ENCODE data around the gene VWA1. TPM values are rescaled to one million over a fixed set of nuclear protein-coding genes. Genes with fewer than 3 reads are reported as not detected.

The VWA1 gene
- total RNA-seq, 1 experiment from 2014 or later, result 858 TPM

- TF ChIP-seq, protein P1, sequence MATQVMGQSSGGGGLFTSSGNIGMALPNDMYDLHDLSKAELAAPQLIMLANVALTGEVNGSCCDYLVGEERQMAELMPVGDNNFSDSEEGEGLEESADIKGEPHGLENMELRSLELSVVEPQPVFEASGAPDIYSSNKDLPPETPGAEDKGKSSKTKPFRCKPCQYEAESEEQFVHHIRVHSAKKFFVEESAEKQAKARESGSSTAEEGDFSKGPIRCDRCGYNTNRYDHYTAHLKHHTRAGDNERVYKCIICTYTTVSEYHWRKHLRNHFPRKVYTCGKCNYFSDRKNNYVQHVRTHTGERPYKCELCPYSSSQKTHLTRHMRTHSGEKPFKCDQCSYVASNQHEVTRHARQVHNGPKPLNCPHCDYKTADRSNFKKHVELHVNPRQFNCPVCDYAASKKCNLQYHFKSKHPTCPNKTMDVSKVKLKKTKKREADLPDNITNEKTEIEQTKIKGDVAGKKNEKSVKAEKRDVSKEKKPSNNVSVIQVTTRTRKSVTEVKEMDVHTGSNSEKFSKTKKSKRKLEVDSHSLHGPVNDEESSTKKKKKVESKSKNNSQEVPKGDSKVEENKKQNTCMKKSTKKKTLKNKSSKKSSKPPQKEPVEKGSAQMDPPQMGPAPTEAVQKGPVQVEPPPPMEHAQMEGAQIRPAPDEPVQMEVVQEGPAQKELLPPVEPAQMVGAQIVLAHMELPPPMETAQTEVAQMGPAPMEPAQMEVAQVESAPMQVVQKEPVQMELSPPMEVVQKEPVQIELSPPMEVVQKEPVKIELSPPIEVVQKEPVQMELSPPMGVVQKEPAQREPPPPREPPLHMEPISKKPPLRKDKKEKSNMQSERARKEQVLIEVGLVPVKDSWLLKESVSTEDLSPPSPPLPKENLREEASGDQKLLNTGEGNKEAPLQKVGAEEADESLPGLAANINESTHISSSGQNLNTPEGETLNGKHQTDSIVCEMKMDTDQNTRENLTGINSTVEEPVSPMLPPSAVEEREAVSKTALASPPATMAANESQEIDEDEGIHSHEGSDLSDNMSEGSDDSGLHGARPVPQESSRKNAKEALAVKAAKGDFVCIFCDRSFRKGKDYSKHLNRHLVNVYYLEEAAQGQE (IDR thresholded peaks at IDR 0.05; ENCODE audit: insufficient read depth in 1 of 2, low read depth in 2 of 2, low read length in 1 of 2), result no peak
- CTCF ChIA-PET, result no interaction called here
- H3K4me1 ChIP-seq (ENCODE audit: control insufficient read depth, insufficient read depth, low read length), result peaks cover 64% of the 10 kb centered on the region
- intact Hi-C loops (cut with micrococcal nuclease; ENCODE audit: unreplicated experiment) (loop anchor here (5.0 kb wide), 1 partner anchor 34 kb away; no protein-coding TSS in a partner anchor), in situ Hi-C loops (cut with HindIII; ENCODE audit: low pct_unique_long_range_greater_than_20kb, low sequenced_read_pairs) (no loop called here)
- no peaks in the 10 kb centered on the region for H3K9me3 ChIP-seq (ENCODE audit: control insufficient read depth, insufficient read depth, low read depth, low read length)
- DNase-seq (ENCODE audit: low read depth, low spot score), result no peak
- H3K4me3 ChIP-seq (ENCODE audit: low read depth in 2 of 2, low read length in 2 of 2), result peak overlapping the region; percentile 76 to 87
- no peak for ATAC-seq
- H3K36me3 ChIP-seq (ENCODE audit: control insufficient read depth, insufficient read depth, low read length), result peaks cover 2% of the 10 kb centered on the region; the same call in 1 of the 2 replicates
- TSS peak; percentile 38 for BruUV-seq (replicated peaks)
- POLR2A ChIA-PET, result interaction anchor here (0.5 kb wide), 1 partner anchor 61 kb away, joined by 3 read pairs; the partner anchor contains the start of gene AURKAIP1
- H3K27me3 ChIP-seq (ENCODE audit: control insufficient read depth, insufficient read depth, low read length), result no peaks in the 10 kb centered on the region
- H3K27ac ChIP-seq (ENCODE audit: low read length), result peak overlapping the region; percentile 94
Observed at GRCh38 chr1:1435911-1436629, 580 bp downstream of the VWA1 start.

- no peak for ATAC-seq
- no TSS peak for BruUV-seq (replicated peaks)
- H3K27me3 ChIP-seq (ENCODE audit: control insufficient read depth, insufficient read depth, low read length), result no peaks in the 10 kb centered on the region
- intact Hi-C loops (cut with micrococcal nuclease; ENCODE audit: unreplicated experiment) (loop anchor here (5.0 kb wide), 1 partner anchor 34 kb away; no protein-coding TSS in a partner anchor), in situ Hi-C loops (cut with HindIII; ENCODE audit: low pct_unique_long_range_greater_than_20kb, low sequenced_read_pairs) (no loop called here)
- peaks cover 2% of the 10 kb centered on the region; the same call in 1 of the 2 replicates for H3K36me3 ChIP-seq (ENCODE audit: control insufficient read depth, insufficient read depth, low read length)
- TF ChIP-seq TCF7L2 (IDR thresholded peaks at IDR 0.05; ENCODE audit: low read depth, low read length), result no peak
- no peak for TF ChIP-seq SIN3A (IDR thresholded peaks at IDR 0.05; ENCODE audit: borderline replicate concordance, insufficient read depth, low read depth, low read length)
- no peak for TF ChIP-seq CTCF (IDR thresholded peaks at IDR 0.05)
- POLR2A ChIA-PET, result no interaction called here
- DNase-seq (ENCODE audit: low read depth, low spot score), result no peak
- peak overlapping the region; percentile 94 for H3K27ac ChIP-seq (ENCODE audit: low read length)
- peaks cover 65% of the 10 kb centered on the region for H3K4me1 ChIP-seq (ENCODE audit: control insufficient read depth, insufficient read depth, low read length)
- no peaks in the 10 kb centered on the region for H3K9me3 ChIP-seq (ENCODE audit: control insufficient read depth, insufficient read depth, low read depth, low read length)
- CTCF ChIA-PET, result no interaction called here
- peak overlapping the region; percentile 76 to 87 for H3K4me3 ChIP-seq (ENCODE audit: low read depth in 2 of 2, low read length in 2 of 2)
Observed at GRCh38 chr1:1436630-1437032, 1.1 kb downstream of the VWA1 start.
